NOMO-1 treated with dmso at 0.1 percent for 144 hours (cell line): ENCODE data around the gene GPRC5A.
"Not testable (repeated sequence)": the region's sequence is repeated elsewhere in the genome, so short reads cannot be mapped to it uniquely, and the experiment has no call there.

Experiments used
- DNase-seq: peaks from one replicate; lab custom pipeline; 2025; ENCODE audit not compliant: unreplicated experiment; lab: John Stamatoyannopoulos, UW

The GPRC5A gene

GRCh38 chr12:12891080-12891880 lies at the start of gene GPRC5A:
GPRC5A (plus strand) TSS chr12:12891562; CDS start chr12:12908250, 16,688 bp downstream.
- no peak for DNase-seq

DNA sequence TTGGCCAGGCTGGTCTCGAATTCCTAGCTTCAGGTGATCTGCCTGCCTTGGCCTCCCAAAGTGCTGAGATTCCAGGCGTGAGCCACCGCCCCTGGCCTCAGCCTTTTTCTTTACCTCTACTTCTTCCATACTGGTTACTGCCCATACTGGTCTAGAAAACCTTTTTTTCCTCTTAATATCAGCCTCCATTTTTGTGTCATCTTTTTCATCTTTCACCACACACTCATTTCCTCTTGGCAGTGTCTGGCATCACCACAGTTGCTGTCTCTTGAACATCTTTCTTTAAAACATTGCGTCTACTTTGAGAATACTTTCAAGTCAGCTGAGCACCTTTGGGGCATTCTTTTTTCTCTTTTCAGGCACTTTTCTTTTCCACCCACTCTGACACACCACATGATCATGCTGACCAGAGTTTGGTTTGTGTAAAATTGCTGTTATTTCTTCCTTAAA lies 45.5 kb upstream of the GPRC5A start:
- DNase-seq = no peak

DNA sequence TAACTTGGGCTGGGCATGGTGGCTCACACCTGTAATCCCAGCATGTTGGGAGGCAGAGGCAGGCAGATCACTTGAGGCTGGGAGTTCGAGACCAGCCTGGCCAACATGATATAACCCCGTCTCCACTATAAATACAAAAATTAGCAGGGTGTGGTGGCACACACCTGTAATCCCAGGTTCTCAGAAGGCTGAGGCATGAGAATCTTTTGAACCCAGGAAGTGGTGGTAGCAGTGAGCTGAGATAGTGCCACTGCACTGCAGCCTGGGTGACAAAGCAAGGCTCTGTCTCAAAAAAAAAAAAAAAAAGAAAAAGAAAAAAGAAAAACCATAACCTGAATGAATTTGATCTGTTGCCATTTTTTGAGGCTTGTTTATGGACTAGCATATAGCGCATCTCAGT lies 44.6 kb upstream of the GPRC5A start:
- DNase-seq = not testable (repeated sequence)

GRCh38 chr12:12853435-12853834 lies 37.9 kb upstream of the GPRC5A start:
- DNase-seq = no peak

DNA sequence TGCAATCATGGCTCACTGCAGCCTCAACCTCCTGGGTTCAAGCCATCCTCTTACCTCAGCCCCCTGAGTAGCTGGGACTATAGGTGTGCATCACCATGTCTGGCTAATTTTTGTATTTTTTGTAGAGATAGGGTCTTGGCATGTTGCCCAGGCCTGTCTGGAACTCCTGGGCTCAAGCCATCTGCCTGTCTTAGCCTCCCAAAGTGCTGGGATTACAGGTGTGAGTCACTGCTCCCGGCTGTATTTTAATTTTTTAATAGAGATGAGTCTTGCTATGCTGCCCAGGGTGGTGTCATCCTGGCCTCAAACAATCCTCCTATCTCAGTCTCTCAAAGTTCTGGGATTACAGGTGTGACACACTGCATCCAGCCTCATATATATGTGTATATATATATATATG lies 31.7 kb upstream of the GPRC5A start:
- no peak for DNase-seq

GRCh38 chr12:12864243-12864642 lies 27.1 kb upstream of the GPRC5A start:
- DNase-seq = no peak

DNA sequence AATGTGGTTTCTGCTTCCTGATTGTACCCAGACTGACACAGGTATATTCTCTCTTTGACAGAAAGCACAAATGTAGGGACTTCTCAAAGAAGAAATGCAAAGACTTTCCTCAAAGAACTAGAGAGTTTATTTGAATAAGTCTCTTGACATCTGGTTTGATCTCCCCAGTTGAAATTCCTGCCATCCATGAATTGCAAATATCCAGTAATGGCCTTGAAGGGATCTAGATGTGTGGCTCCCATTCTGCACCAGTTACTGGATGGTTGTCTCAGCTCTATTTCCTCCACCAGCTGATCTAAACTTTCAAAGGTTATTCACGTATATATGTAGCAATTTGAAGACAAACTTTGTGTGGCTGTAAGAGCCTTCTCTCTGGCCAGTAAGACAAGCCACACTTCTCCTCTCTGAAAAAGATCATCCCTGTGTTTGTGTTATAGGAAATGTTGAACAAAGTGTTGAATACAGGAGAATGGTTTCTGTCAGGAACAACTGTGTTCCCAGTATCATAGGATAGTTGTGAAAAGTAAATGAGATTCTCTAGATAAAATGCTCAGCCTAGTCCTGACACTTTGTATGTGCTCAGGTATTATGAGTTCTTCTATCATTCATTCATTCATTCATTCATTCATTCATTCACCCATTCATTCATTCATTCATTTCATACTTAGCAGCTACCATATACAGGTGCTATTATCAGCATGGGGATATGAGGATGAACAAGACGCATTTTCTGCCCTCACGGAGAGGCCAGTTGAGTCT lies 22.7 kb upstream of the GPRC5A start:
- DNase-seq = no peak

DNA sequence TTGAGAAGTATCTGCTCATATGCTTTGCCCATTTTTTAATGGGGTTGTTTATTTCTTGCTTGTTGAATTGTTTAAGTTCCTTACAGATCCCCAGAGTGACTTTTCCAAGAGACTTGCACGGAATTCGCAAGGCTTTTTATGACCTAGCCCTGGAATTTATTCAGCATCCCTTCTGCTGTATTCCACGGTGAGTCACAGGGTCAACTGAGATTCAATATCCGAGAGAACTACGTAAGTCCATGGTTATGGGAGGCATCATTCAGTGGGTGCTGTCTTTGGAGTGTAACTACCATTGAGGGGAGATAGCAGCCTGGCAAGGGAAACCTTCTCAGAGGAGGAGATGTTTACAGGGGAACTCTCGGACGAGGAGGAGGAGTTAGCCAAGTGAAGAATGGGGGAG lies 20.9 kb upstream of the GPRC5A start:
- DNase-seq = no peak

GRCh38 chr12:12871587-12872138 lies 19.7 kb upstream of the GPRC5A start:
- no peak for DNase-seq

GRCh38 chr12:12872139-12872933 lies 19.0 kb upstream of the GPRC5A start:
- no peak for DNase-seq

- no peak for DNase-seq
These were observed 18.5 kb upstream of the GPRC5A start for GRCh38 chr12:12872934-12873275.

DNA sequence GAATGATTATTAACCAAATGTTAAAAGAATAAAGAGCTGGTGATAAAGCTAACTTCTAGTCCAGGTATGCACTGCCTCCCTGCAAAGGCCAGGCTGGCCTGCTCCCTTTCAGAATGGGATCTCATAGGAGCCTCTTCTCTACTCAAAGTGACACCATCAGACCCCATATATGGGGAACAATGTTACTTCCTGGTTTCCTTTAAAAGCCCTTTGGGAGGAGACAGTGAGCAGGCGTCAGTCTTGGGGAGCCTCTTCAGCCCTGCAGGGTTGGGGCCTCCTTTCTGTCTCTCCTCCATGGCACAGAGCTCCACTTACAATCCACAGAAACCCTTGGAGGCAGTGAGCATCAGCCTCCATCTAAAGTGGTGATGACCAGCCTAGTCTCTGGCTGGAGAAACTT lies 17.3 kb upstream of the GPRC5A start:
- DNase-seq = no peak

GRCh38 chr12:12875301-12875700 lies 16.1 kb upstream of the GPRC5A start:
- not testable (repeated sequence) for DNase-seq

DNA sequence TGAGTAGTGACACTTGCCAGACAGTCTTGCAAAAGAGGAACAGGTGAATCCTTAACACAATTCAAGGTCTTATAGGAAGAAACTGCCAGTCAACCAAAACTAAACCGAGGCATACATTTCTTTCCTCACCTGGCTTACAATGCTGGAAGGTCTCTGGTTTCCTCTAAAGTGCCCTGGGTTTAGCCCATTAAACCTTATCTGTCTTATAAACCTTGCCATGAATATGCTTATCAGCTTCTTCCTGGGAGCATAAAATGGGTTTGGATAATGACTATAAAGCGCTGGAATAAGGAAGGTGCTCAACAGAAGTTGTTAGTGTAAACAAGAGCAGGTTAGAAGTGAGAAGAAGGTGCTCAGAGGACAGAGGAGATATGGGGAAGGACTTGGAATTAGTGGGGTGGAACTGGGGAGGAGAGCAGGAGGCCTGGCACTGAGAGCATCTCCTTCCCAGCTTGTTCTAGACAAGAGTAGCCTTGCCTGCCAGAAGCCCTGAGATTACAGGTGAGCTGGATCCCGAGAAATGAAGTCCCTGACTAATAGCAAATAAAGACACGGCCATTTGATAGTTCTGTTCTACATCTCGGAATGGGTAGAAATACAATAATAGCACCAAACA lies 14.1 kb upstream of the GPRC5A start:
- DNase-seq = no peak

DNA sequence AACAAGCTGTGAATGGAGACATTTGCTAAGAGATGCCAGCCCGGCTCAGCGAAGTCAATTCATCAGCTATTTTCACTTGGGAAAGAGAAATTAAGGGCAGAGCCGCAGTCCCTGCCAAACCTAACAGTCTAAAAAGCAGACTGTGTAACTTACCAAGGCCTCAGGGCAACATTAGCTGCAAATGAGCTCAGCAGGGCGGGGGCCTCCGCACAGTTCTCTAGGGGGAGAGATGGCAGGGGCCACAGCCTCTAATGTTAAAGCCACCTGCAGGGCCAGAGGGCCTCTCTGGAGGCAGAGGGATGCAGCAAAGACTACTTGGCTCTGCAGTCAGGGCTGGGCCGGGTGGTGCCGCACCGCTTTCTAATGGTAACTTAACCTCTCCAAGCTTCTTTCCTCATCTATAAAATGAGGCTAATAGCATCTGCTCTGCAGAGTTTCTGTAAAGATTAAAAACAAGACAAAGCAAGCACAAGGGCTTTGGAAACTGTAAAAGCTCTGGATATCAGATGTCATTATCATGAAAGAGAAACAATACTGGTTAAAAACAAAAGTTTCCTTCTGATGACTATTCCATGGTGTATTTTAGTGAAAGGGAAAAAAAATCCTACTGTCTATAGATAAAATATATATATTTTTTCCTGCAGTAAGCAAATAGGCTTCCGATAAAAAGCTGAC lies 13.4 kb upstream of the GPRC5A start:
- DNase-seq = no peak

- no peak for DNase-seq
These were observed 10.8 kb upstream of the GPRC5A start for GRCh38 chr12:12880537-12880936.

GRCh38 chr12:12881151-12881909 lies 10.0 kb upstream of the GPRC5A start:
- no peak for DNase-seq

- no peak for DNase-seq
These were observed 9.1 kb upstream of the GPRC5A start for GRCh38 chr12:12882288-12882687.

- no peak for DNase-seq
These were observed 7.9 kb upstream of the GPRC5A start for GRCh38 chr12:12883369-12884001.
